Stimulated activated CD4-positive, alpha-beta T cell treated with anti-CD3 and anti-CD28 coated beads, Interleukin-1b, Interleukin-23, amount 100 ng/mL, for 4 hours (primary cell): ENCODE data around the gene DYRK4.
"Not testable (repeated sequence)": the region's sequence is repeated elsewhere in the genome, so short reads cannot be mapped to it uniquely, and the experiment has no call there.

Experiments used
- DNase-seq, 2 donors: peaks; one replicate each; pipeline ENCODE4 v3.0.0-alpha.2; 2020; ENCODE audit warnings: low read depth in 2 of 2

Gene DYRK4

GRCh38 chr12:4562034-4562657, at the start of gene DYRK4:
Gene DYRK4 (plus strand): TSS chr12:4562208. CDS start chr12:4562246, 38 bp downstream.
- DNase-seq = peak in 1 of 2 donors; percentile 2

- no peak for DNase-seq
Observed at GRCh38 chr12:4518106-4518728, 43.8 kb upstream of the DYRK4 start.

- not testable (repeated sequence) for DNase-seq
Observed at GRCh38 chr12:4523443-4523842, 38.6 kb upstream of the DYRK4 start.

GRCh38 chr12:4526923-4527546, 35.0 kb upstream of the DYRK4 start:
- no peak for DNase-seq

GRCh38 chr12:4530160-4530559, 31.8 kb upstream of the DYRK4 start:
- DNase-seq = no peak

GRCh38 chr12:4530982-4531586, 30.9 kb upstream of the DYRK4 start:
- no peak for DNase-seq

- no peak for DNase-seq
Observed at GRCh38 chr12:4535092-4535491, 26.9 kb upstream of the DYRK4 start.

- DNase-seq = no peak
Observed at GRCh38 chr12:4535871-4536270, 26.1 kb upstream of the DYRK4 start.

GRCh38 chr12:4538207-4539160, 23.5 kb upstream of the DYRK4 start, which contains the start of gene RAD51AP1:
Gene RAD51AP1 (plus strand): TSS chr12:4538890. CDS start chr12:4538940, 50 bp downstream.
- DNase-seq = peak; percentile 84 to 93

- DNase-seq = no peak
Observed at GRCh38 chr12:4539167-4539870, 22.7 kb upstream of the DYRK4 start.

GRCh38 chr12:4540170-4540569, 21.8 kb upstream of the DYRK4 start:
- DNase-seq = no peak

- no peak for DNase-seq
Observed at GRCh38 chr12:4540638-4541037, 21.4 kb upstream of the DYRK4 start.

- DNase-seq = no peak
Observed at GRCh38 chr12:4545195-4545594, 16.8 kb upstream of the DYRK4 start.

GRCh38 chr12:4552191-4552590, 9.8 kb upstream of the DYRK4 start:
- DNase-seq = no peak

GRCh38 chr12:4553943-4554342, 8.1 kb upstream of the DYRK4 start:
- DNase-seq = no peak

- DNase-seq = no peak
Observed at GRCh38 chr12:4555804-4556203, 6.2 kb upstream of the DYRK4 start.

GRCh38 chr12:4556735-4557530, 5.1 kb upstream of the DYRK4 start:
- DNase-seq = no peak

- no peak for DNase-seq
Observed at GRCh38 chr12:4557586-4557985, 4.4 kb upstream of the DYRK4 start.

- DNase-seq = no peak
Observed at GRCh38 chr12:4558171-4558570, 3.8 kb upstream of the DYRK4 start.

GRCh38 chr12:4563336-4563735, 1.3 kb downstream of the DYRK4 start:
- DNase-seq = no peak
